ENCODE data around the gene GON4L. TPM values are rescaled to one million over a fixed set of nuclear protein-coding genes. Genes with fewer than 3 reads are reported as not detected.
"Not testable (repeated sequence)": the region's sequence is repeated elsewhere in the genome, so short reads cannot be mapped to it uniquely, and the experiment has no call there.

The GON4L gene
- total and polyA plus RNA-seq, 2 of the 4 experiments (the other 2 are of a cell fraction): 21.2 to 30.3 TPM

- H2AK5ac ChIP-seq (ENCODE audit: low read depth, low read length): no peak overlapping the region
- H4K20me1 ChIP-seq (ENCODE audit: insufficient read depth, low read length): no peaks in the 10 kb centered on the region
- H3K18ac ChIP-seq (ENCODE audit: low read depth, low read length): no peak overlapping the region
- H4K8ac ChIP-seq (ENCODE audit: low read depth in 2 of 2, low read length in 2 of 2): no peak overlapping the region
- H2AFZ ChIP-seq (replicated peaks; ENCODE audit: low read length, poor library complexity): no peak overlapping the region
- no peaks in the 10 kb centered on the region for H3K27me3 ChIP-seq (ENCODE audit: control insufficient read depth, insufficient read depth, low read length)
- no peak for ATAC-seq (ENCODE audit: low read depth)
- dilution Hi-C loops (cut with HindIII; ENCODE audit: low sequenced_read_pairs, unreplicated experiment): no loop called here
- no peak overlapping the region for H3K9ac ChIP-seq (ENCODE audit: low read depth, low read length)
- H3K36me3 ChIP-seq (ENCODE audit: control insufficient read depth, insufficient read depth, low read length): peaks cover 21% of the 10 kb centered on the region
- no peak overlapping the region for H2BK20ac ChIP-seq (ENCODE audit: low read depth, low read length)
- no peak overlapping the region for H2AK9ac ChIP-seq (replicated peaks; ENCODE audit: low read depth, low read length, poor library complexity)
- ChIA-PET POLR2A (ENCODE audit: unreplicated experiment) (no interaction called here), CTCF (no interaction called here)
- no peaks in the 10 kb centered on the region for H3K9me3 ChIP-seq (ENCODE audit: control insufficient read depth, insufficient read depth, low read length)
- no peaks in the 10 kb centered on the region for H3K4me1 ChIP-seq (ENCODE audit: control insufficient read depth, insufficient read depth, low read length)
- H3K4me3 ChIP-seq (ENCODE audit: insufficient read depth, low read depth, low read length): no peak overlapping the region
- H3K9me1 ChIP-seq (ENCODE audit: insufficient read depth, low read length): no peaks in the 10 kb centered on the region
- no peak overlapping the region for H4K5ac ChIP-seq (ENCODE audit: low read depth, low read length)
- WGBS, 2 experiments (ENCODE audit: extremely low coverage in 2 of 2, insufficient read length in 1 of 2): 89% methylated on average over 3 of the region's 4 CpGs; no CpG with 5 or more reads in 1 of the 2 experiments
- no peak overlapping the region for H3K14ac ChIP-seq (replicated peaks; ENCODE audit: low read depth, low read length)
- no peak overlapping the region for H3K23ac ChIP-seq (ENCODE audit: low read depth, low read length)
- DNase-seq: no peak
- H4K91ac ChIP-seq (ENCODE audit: insufficient read depth, low read depth, low read length): no peak overlapping the region
- TF ChIP-seq POLR2A (IDR thresholded peaks at IDR 0.05; ENCODE audit: low read depth, low read length): no peak
- TF ChIP-seq FOS (IDR thresholded peaks at IDR 0.05; ENCODE audit: low read depth, low read length): no peak
- TF ChIP-seq CEBPB (IDR thresholded peaks at IDR 0.05; ENCODE audit: low read depth, low read length): no peak
- no peak for TF ChIP-seq CTCF (conservative IDR thresholded peaks at IDR 0.05; ENCODE audit: low read depth, low read length)
- TF ChIP-seq MAFK (IDR thresholded peaks at IDR 0.05; ENCODE audit: low read depth, low read length): no peak
- TF ChIP-seq RAD21 (IDR thresholded peaks at IDR 0.05; ENCODE audit: low read length): no peak
- intact Hi-C loops (cut with micrococcal nuclease): no loop called here
- BruUV-seq (replicated peaks): no TSS peak
- H3K56ac ChIP-seq (ENCODE audit: extremely low read depth, insufficient read depth, low read length): no peak overlapping the region
- no peak overlapping the region for H2BK15ac ChIP-seq (ENCODE audit: low read depth, low read length)
- no peak overlapping the region for H3K4ac ChIP-seq (ENCODE audit: low read depth, low read length)
- H2BK120ac ChIP-seq (ENCODE audit: low read depth, low read length): no peak overlapping the region
- no peak overlapping the region for H3K4me2 ChIP-seq (ENCODE audit: low read depth, low read length)
- peaks cover 18 to 38% of the 10 kb centered on the region in 2 experiments for H3K79me1 ChIP-seq (ENCODE audit: low read depth in 1 of 2, low read length in 2 of 2)
- H2BK5ac ChIP-seq (ENCODE audit: low read depth, low read length, poor library complexity, severe bottlenecking): no peak overlapping the region
- in situ Hi-C loops (cut with MboI; ENCODE audit: low sequenced_read_pairs): no loop called here
- no peak overlapping the region for H3K27ac ChIP-seq (ENCODE audit: insufficient read depth, low read length)
Measured at GRCh38 chr1:155719703-155720102, 137.3 kb downstream of the GON4L start.

DNA sequence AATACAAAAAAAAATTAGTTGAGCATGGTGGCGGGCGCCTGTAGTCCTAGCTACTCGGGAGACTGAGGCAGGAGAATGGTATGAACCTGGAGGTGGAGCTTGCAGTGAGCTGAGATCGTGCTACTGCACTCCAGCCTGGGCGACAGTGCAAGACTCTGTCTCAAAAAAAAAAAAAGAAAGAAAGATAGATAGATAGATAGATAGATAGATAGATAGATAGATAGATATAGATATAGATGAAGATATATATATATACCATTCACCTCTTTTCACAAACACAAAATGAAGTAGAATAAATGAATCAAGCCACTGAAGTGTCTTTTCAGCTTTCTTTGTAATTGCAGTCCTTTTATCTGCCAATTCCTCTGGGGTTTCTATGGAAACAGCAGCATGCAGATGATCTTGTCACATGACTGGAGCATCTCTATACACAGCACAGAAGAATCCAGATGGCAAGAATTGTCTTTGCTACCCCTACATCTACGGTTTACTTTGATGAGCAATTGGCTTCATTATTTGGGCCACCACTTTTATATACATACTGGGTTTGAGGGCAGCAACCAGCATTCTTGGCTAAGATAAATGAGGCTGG is 138.4 kb downstream of the GON4L start:
- H3K4ac ChIP-seq (ENCODE audit: low read depth, low read length); H2BK120ac ChIP-seq (ENCODE audit: low read depth, low read length); H2BK15ac ChIP-seq (ENCODE audit: low read depth, low read length); POLR2A ChIA-PET (ENCODE audit: unreplicated experiment); H2BK5ac ChIP-seq (ENCODE audit: low read depth, low read length, poor library complexity, severe bottlenecking); H3K27me3 ChIP-seq (ENCODE audit: control insufficient read depth, insufficient read depth, low read length); dilution Hi-C loops (cut with HindIII; ENCODE audit: low sequenced_read_pairs, unreplicated experiment); H4K5ac ChIP-seq (ENCODE audit: low read depth, low read length); H2AK5ac ChIP-seq (ENCODE audit: low read depth, low read length); H2AFZ ChIP-seq (replicated peaks; ENCODE audit: low read length, poor library complexity); H2AK9ac ChIP-seq (replicated peaks; ENCODE audit: low read depth, low read length, poor library complexity); H4K91ac ChIP-seq (ENCODE audit: insufficient read depth, low read depth, low read length); CTCF ChIA-PET; H3K14ac ChIP-seq (replicated peaks; ENCODE audit: low read depth, low read length); H3K9me1 ChIP-seq (ENCODE audit: insufficient read depth, low read length); BruUV-seq (replicated peaks); intact Hi-C loops (cut with micrococcal nuclease); H3K4me1 ChIP-seq (ENCODE audit: control insufficient read depth, insufficient read depth, low read length); H4K20me1 ChIP-seq (ENCODE audit: insufficient read depth, low read length); H4K8ac ChIP-seq (ENCODE audit: low read depth in 2 of 2, low read length in 2 of 2); H3K23ac ChIP-seq (ENCODE audit: low read depth, low read length); H3K18ac ChIP-seq (ENCODE audit: low read depth, low read length); H3K4me3 ChIP-seq (ENCODE audit: insufficient read depth, low read depth, low read length); H3K9ac ChIP-seq (ENCODE audit: low read depth, low read length); H3K4me2 ChIP-seq (ENCODE audit: low read depth, low read length); in situ Hi-C loops (cut with MboI; ENCODE audit: low sequenced_read_pairs); H2BK20ac ChIP-seq (ENCODE audit: low read depth, low read length); ATAC-seq (ENCODE audit: low read depth); DNase-seq; H3K9me3 ChIP-seq (ENCODE audit: control insufficient read depth, insufficient read depth, low read length); H3K56ac ChIP-seq (ENCODE audit: extremely low read depth, insufficient read depth, low read length); H3K27ac ChIP-seq (ENCODE audit: insufficient read depth, low read length): not testable (repeated sequence)
- peaks cover 25% of the 10 kb centered on the region for H3K36me3 ChIP-seq (ENCODE audit: control insufficient read depth, insufficient read depth, low read length)
- no CpG with 5 or more reads among the region's 6 CpGs for WGBS, 2 experiments (ENCODE audit: extremely low coverage in 2 of 2, insufficient read length in 1 of 2)
- peaks cover 18 to 38% of the 10 kb centered on the region in 2 experiments for H3K79me1 ChIP-seq (ENCODE audit: low read depth in 1 of 2, low read length in 2 of 2)

All from IMR-90 (cell line).